SK-N-MC (cell line): Measurements from ENCODE around the gene PHOSPHO1.

Source experiments
- EZH2 ChIP-seq: fragments of 200-600 bp; sonication (generic); IDR thresholded peaks from one replicate; pipeline ENCODE4 v1.6.1; 2017; ENCODE audit warnings: antibody characterized with exemption
- FOXP2 ChIP-seq: optimal IDR thresholded peaks from 2 replicates; pipeline ENCODE3; 2011; ENCODE audit warnings: mild to moderate bottlenecking, moderate library complexity; ENCODE audit not compliant: insufficient read depth; ENCODE audit errors: extremely low read length, control extremely low read depth
- POLR2AphosphoS5 ChIP-seq: IDR thresholded peaks from 2 replicates; pipeline ENCODE4 v1.6.1; 2012; ENCODE audit warnings: mild to moderate bottlenecking, low read depth, low read length, borderline replicate concordance

GRCh38 chr17:49204516-49204915 is 26.1 kb downstream of the PHOSPHO1 start:
- TF ChIP-seq EZH2 (no peak), POLR2AphosphoS5 (no peak), FOXP2 (no peak)
